ENCODE measurements around the gene PIGK.
"Not testable (repeated sequence)": the region's sequence is repeated elsewhere in the genome, so short reads cannot be mapped to it uniquely, and the experiment has no call there.

Gene PIGK

DNA sequence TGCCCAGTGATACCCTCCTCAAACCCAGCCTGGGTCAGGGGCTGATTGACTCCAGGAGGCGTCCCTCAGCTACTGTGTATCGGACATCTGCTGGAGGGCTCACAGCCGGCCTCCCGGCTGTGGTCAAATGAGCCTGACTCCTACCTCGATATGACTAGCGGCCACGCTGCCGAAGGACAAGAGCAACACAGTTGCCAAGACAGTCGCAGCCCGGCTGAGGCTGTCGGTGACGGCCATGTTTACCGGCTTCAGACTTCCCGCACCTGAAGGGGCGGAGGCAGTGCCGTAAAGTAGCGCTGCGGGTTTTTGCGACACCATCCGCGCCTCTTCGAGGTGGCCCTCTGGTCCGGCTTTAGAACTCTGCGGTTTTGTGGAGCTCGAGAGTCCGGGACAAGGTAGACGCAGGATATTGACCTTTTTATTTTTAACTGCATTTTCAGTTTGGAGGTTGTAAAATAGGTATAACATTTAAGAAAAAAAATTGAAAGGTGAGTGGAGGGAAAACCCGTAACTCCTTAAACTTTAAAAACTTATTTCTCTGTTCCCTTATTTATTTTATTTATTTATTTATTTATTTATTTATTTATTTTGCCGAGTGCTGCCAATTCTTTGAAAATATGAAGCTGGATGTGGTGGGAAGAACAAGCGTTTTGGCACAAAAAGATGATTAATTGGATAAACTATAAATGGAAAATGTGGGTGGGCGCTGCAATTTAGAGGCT is at the start of gene PIGK:
TSS of gene PIGK (minus strand) at position 265 of the 722 bp plus-strand sequence. CDS start at position 237, 28 bp downstream.
- peak; percentile 73 to 79 for DNase-seq (ENCODE audit: low read depth in 2 of 2)

GRCh38 chr1:77267035-77267434 is 47.8 kb upstream of the PIGK start:
- no peak for DNase-seq (ENCODE audit: low read depth in 2 of 2)

DNA sequence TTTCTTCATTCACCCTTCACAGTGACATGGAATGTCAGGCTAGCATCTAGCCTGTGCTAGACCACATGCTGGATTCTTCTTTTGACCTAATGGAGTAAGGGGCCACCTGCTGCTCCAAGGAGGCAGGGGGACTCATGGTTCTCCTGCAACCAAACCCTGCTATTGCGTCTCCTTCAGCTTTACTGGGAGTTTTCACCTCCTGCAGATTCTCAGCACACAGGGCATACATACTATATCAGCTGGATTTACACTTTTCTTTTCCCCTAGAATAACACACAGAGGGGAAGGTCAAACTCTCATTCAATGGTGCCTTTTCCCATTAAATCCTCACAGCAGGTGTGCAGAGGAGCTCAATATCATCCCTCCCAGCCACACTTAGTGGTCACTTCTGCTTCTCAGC is 46.0 kb upstream of the PIGK start:
- no peak for DNase-seq (ENCODE audit: low read depth in 2 of 2)

GRCh38 chr1:77263708-77264107 is 44.5 kb upstream of the PIGK start:
- no peak for DNase-seq (ENCODE audit: low read depth in 2 of 2)

DNA sequence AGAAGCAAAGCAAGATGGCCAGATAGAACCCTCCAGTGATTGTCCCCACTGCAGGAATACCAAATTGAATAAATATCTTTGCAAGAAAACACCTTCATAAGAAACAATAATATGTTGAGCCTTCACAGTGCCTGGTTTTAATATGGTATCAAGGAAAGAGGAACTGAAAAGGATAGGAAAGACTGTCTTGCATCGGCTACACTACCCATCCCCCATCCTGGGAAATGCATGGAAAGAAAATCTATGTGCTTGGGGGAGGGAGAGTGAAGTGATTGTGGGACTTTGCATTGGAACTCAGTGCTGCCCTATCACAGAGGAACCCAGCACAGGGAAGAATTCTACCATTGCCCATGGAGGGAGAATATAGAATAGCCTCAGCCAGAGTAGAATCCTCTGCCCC is 34.0 kb upstream of the PIGK start:
- DNase-seq (ENCODE audit: low read depth in 2 of 2) = no peak

DNA sequence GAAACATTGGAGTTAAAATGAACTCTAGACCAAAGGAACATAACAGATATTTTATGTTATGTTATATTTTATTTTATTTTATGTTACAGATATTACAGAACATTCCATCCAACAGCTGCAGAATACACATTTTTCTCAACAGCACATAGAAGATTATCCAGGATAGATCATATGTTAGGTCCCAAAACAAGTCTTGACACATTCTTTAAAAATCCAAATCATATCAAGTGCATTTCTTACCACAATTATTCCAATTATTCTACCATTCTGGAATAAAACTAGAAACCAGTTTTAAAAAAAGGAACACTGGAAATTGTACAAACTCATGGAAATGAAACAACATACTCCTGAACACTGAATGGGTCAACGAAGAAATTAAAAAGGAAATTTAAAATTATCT is 30.9 kb upstream of the PIGK start:
- no peak for DNase-seq (ENCODE audit: low read depth in 2 of 2)

DNA sequence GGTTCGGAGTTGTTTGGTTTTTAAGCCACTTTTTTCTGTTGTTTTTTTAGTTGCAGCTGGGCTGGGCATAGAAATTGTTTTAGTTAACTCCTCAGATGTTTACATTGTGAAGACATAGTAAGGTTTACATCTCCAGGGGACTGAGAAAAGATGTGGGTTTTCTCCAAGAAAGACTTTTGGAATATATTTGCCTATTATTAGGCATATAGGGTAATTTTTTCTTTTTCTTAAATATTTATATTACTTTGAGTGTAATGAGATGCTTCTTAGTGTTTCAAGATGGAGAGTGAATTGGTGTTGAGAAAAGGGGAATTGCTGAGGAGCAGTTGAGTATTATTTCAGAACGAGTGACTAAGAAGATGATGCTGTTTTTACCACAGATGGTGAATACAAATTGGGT is 26.6 kb upstream of the PIGK start:
- DNase-seq (ENCODE audit: low read depth in 2 of 2) = no peak

- no peak for DNase-seq (ENCODE audit: low read depth in 2 of 2)
These were observed 20.1 kb upstream of the PIGK start for GRCh38 chr1:77239311-77239710.

DNA sequence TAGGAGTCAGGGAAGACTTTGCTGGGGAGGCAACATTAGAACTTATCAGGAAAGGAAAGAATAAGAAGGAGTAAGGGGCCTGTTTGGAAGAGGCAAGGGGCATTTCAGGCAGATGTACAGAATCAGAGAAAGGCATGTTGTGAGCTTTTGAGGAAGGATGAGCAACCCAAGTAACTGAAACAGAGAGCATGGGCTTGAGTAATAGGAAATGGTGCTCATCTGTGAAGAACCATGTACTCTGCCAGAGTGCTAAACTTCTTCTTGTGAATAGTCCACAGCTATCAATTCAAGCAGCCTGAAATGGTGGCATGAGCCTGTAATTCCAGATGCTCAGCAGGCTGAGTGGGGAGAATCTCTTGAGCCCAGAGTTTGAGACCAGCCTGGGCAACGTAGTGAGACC is 19.2 kb upstream of the PIGK start:
- DNase-seq (ENCODE audit: low read depth in 2 of 2) = no peak

GRCh38 chr1:77234943-77235342 is 15.7 kb upstream of the PIGK start:
- no peak for DNase-seq (ENCODE audit: low read depth in 2 of 2)

- DNase-seq (ENCODE audit: low read depth in 2 of 2) = no peak
These were observed 14.9 kb upstream of the PIGK start for GRCh38 chr1:77234096-77234495.

DNA sequence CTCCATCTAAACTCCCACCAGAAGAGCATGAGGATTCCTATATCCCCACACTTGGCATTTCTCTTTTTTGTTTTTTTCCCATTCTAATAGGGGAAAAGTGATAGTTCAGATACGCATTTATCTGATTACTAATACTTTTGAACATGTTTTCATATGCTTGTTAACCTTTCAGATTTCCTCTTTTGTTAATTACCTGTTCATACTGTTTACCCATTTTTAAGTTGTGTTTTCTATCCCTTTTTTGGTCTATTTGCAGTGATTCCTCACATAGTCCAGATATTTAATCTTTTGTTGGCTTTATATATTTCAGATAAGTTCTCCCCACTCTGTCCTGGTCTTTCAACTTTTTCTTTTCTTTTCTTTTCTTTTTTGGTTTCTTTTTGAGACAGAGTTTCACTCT is 13.6 kb upstream of the PIGK start:
- DNase-seq (ENCODE audit: low read depth in 2 of 2) = no peak

DNA sequence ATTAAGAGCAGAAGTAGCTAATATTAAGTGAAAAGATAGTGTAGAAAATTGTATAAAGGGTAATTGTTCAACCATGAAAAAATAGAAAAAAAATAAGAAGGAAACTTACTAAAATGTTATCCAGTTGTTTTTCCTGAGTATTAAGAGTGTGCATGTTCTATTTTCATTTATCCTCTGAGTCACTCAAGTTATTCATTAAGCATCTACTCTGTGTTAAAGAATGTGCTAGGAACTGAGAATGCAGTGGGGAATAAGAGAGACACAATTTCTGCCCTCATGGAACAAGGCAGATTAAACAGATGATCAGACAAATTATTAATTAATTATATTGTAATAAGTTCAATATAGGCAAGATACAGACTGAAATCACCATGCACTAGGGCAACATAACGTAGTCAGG is 10.8 kb upstream of the PIGK start:
- DNase-seq (ENCODE audit: low read depth in 2 of 2) = no peak

GRCh38 chr1:77228836-77229235 is 9.6 kb upstream of the PIGK start:
- DNase-seq (ENCODE audit: low read depth in 2 of 2) = no peak

GRCh38 chr1:77227381-77227780 is 8.2 kb upstream of the PIGK start:
- DNase-seq (ENCODE audit: low read depth in 2 of 2) = no peak

DNA sequence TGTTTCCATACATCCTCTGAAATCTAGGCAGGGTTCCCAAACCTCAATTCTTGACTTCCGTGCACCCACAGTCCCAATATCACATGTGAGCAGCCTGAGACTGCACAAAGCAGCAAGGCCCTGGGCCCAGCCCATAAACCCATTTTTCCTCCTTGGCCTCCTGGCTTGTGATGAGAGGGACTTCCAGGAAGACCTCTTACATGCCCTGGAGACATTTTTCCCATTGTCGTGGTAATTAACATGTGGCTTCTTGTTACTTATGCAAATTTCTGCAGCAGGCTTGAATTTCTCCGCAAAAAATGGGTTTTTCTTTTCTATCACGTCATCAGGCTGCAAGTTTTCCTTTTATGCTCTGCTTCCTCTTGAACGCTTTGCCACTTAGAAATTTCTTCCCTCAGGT is 3.3 kb upstream of the PIGK start:
- no peak for DNase-seq (ENCODE audit: low read depth in 2 of 2)

DNA sequence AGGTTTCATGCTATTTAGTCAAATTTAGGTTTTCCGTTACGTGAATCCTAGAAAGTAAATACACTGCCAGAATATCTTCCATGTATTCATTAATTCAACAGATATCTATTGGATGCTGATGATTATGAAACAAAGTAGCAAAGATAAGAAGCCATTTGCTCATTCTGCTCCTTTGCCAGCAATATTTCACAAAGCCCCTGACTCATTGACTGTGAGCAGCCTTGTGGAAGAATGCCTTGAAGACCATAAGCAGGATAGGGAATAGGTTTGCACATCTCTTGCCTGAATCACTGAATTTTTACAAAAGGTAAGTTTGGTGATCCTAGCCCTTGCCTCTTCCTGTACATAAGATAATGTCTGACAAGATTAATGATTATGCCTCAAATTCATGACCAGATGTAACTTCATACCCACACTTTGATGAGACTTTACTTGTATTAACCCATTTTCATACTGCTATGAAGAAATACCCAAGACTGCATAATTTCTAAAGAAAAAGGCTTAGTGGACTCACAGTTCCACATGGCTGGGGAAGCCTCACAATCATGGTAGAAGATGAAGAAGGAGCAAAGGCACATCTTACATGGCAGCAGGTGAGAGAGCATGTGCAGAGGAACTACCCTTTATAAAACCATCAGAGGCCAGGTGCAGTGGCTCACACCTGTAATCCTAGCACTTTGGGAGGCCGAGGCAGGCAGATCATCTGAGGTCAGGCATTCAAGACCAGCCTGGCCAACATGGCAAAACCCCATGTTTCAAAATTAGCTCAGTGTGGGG is 1.6 kb upstream of the PIGK start:
- no peak for DNase-seq (ENCODE audit: low read depth in 2 of 2)

DNA sequence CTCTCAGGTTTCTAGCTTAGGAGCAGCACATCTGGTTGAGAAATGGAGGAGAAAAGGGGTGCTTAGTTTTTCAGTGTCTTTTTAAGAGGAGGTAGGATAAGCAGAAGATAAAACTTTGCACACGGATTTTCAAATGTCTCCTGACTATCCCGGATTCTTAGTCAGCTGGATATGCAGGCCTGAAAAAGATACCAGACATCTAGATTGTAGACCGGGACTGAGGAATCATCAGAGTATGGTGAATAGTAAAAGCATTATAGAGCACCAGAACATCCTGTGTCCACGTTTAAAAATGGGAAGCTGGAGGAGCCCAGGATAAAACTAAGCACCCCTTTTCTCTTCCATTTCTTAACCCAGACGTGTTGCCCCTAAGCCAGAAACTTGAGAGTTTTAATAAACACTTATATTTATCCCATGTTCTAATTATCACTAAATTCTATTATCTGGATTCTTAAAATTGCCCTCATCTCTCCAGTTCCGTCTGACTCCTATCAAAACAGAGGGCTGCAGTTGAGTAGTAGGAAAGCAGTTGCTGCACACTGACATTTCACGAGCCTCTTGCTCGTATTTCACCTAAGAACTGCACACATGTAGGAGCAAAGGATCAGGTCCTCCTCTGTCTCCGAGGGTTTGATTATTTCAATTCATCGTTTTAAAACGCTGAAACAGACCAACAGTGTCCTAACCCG is 609 bp downstream of the PIGK start:
- DNase-seq (ENCODE audit: low read depth in 2 of 2) = no peak

DNA sequence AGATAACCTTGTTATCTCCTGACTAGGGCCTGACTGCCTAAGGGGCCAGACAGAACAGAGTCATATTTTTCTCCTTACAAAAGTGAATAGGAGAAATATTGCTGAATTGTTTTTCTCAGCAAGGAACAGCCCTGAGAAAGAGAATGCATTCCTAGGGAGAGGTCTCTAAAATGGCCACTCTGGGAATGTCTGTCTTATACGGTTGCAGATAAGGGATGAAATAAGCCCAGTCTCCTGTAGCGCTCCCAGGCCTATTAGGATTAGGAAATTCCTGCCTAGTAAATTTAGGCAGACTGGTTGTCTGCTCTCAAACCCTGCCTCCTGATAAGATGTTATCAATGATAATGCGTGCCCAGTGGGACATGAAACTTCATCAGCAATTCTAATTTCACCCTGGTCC is 15.2 kb downstream of the PIGK start:
- DNase-seq (ENCODE audit: low read depth in 2 of 2) = not testable (repeated sequence)

DNA sequence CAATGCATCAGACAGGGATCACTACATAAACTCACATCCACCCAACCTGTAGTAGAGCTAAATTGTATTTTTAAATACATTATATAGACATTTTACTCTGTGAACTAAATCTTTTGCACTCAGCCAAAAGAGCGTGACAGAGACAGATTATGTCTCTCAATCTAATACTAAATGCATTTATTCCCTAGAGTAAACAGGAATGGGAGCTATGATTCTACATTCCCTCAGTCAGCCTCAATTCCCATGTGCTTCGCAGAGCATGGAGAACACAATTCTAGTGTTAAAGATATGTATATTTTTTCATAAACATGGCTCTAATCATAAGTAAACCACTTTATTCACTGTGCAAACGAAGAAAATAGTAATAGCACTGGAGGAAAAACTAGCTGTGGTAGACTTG is 16.5 kb downstream of the PIGK start:
- DNase-seq (ENCODE audit: low read depth in 2 of 2) = no peak

DNA sequence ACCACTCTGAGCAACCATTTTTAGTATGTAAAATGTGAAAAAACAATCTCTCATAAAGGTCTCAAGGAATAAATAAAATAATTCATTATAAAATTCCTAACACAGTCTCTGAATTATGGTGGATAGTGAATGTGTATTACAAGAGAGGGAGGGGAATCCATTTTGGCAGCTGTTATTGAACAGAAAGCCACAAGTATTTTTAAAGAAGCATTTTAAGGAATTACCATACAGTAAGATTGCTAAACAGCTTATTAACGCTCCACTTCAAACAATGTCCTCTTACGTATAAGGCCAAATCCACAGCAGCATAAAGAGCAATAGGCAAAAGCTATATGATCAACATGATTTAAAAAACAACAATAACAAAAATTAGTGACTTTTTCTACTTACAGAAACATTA is 18.4 kb downstream of the PIGK start:
- DNase-seq (ENCODE audit: low read depth in 2 of 2) = no peak

DNA sequence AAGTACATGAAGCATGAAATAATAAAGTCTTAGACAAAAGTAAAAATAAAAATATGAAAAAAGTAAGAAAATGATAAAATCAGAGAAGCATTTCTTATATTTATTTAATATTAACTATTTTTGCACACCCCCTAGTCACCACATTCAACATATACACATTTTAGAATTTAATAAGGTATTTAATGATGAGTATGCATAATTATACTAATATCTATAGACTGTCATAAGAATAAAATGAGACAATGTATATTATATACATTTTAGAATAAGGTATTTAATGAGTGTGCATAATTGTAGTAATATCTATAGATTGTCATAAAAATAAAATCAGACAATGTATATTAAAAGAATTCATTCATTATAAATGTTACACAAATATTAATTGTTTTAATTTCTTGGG is 18.9 kb downstream of the PIGK start:
- no peak for DNase-seq (ENCODE audit: low read depth in 2 of 2)

DNA sequence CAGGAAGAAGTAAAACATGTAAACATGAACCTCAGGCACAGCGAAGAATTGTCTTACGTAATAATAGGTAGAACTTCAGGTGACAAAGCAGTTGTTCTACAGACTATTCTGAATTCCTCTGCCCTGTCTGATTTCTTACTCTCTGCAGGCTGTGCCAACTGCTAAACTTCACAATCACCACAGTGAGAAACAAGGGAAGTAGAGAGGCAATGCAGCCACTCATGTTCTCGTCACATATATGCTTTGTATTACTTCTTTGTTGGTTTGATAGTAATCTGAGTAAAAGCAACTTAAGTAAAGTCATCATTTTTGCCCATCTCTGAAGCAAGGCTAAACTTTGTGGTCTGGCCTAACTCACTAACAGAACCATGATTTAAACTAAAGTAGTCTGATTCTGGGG is 21.9 kb downstream of the PIGK start:
- DNase-seq (ENCODE audit: low read depth in 2 of 2) = no peak

Measured in stimulated activated CD8-positive, alpha-beta memory T cell treated with anti-CD3 and anti-CD28 coated beads, Interleukin-2, amount 100 ng/mL, for 1 hour (primary cell).